Measurements from ENCODE around the gene GAB1.

The GAB1 gene

DNA sequence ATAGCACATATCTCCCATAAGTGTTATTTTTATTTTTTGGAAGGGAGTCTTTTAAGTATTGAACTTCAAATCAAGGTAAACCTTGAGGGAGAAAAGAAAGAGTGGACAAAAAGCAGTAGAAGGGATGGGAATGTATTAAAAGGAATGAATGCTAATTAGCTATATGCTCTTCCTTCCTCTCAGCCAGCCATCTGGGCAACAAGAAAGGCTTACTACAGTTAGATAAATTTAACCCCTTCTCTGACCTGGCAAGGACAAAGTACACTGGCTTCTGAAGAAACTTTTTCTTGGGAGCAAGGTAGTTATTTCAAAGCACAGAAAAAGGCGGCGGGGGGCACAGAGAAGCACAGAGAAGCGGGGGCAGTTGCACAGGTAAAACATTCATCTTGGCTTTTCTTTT lies 54.6 kb downstream of the GAB1 start:
- DNase-seq = no peak

DNA sequence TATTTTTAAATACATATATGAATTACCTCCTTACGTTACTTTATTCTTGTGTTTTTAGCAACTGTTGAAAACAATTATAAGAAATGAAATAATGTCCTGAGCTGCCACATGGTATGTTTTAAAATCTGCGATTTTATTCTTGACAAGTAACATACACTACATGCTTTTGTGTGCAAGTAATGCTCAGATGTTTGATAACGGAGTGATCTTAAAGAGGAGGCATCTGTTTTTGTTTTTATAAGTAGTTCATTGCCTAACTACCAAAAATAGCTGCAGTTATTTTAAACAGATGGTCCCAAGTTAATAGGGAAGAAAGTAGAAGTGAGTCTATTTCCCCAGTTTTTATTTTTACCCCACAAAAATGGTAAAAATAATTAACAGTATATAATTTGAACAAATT lies 55.2 kb downstream of the GAB1 start:
- DNase-seq = no peak

DNA sequence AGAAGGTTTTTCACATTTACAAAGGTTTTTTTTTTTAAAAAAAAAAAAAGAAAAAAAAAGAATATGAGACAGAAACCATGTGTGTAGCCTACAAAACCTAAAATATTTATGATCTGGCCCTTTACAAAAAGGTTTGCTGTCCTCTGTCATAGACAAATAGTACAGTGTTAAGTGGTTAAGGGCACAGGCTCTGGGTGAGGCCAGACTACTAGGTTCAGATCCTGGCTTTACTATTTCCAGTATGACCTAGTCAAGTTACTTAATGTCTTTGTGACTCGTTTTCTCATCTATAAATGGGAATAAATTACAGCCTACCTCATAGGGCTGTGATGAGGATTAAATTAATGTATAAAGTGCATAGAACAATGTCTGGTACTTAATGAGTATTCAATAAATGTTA lies 56.5 kb downstream of the GAB1 start:
- no peak for DNase-seq

DNA sequence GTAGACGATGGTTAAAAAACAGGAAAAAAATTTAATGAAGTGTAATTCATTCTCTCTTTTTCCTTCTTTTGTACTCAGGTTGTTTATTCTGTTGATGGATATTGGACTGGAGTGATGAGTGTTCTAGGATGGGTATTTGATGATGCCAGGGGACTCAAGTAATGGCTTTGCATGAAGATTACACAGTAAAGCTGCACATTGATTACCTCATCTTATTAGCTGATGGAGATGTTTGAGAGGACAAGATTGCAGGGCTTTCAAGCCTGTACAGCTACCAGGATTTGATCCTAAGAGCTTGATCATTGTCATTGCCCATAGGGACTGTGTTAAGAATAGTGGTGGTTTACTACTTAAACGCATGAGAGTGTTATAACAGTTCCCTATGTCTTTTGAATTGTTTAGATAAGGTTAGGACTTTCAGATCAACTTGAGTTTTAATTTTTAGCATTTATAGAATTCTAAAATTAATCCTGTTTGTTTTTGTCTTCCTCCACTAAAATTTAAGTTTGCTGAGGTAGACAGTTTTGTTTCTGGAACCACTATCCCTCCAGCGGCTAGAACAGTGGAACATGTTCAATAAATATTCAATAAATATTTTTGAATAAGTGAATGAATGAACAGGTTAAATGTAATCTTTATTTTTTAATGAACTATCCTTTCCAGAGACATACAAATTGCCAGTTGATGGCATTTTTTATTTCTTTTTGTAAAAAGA lies 58.2 kb downstream of the GAB1 start:
- no peak for DNase-seq

DNA sequence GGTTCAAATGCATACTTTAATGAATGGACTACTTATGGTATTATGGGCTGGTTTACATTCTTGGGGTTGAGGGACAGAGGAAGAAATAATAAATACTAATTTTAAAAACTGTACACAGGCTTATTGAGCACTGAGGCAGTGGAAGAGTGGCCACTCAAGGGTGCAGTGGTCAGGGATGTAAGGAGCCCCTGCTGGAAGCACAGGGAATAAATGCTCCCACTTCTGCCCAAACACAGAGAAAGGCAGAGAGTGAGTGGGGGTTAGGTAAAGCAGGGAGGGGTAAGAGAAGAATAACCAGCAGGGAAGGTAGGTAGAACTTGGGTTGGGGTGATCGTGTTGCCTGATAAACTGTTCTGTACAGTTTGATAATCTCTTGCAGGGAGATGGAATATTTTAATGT lies 60.0 kb downstream of the GAB1 start:
- no peak for DNase-seq

DNA sequence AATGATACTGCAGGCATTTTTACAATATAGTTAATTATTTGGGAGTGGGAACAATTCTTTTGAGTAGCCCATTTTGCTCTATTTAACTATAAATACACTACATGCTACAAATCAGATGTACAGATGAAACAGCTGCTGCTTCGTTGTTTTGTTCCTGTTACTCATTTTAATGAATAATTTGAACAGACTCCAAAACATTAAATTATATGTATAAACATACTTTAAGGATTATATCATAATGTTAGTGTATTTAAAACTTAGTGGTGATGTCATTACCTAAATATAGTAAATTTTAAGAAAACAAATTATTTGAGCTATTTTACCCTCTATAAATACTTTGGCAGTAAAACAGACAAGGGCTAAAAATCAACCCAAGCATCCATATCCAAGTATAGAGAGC lies 60.7 kb downstream of the GAB1 start:
- no peak for DNase-seq

DNA sequence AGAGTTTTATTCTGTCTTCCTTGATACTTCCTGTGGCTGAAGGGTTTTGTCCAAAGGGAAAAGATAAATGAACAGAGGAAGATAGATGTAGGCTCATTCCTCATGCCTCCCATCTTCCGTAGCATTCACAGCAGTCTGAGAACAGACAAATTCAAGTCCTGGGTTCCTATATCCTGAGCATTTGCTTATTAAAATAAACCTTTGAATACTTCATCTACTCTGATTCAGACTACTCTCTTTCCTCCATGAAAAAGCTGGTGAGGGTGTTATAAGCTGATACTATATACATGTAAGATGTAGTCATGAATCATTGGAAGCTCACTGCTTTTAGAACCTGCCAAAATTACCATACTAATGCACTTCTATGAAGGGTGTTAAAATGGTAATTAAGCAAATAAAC lies 61.2 kb downstream of the GAB1 start:
- DNase-seq = no peak

DNA sequence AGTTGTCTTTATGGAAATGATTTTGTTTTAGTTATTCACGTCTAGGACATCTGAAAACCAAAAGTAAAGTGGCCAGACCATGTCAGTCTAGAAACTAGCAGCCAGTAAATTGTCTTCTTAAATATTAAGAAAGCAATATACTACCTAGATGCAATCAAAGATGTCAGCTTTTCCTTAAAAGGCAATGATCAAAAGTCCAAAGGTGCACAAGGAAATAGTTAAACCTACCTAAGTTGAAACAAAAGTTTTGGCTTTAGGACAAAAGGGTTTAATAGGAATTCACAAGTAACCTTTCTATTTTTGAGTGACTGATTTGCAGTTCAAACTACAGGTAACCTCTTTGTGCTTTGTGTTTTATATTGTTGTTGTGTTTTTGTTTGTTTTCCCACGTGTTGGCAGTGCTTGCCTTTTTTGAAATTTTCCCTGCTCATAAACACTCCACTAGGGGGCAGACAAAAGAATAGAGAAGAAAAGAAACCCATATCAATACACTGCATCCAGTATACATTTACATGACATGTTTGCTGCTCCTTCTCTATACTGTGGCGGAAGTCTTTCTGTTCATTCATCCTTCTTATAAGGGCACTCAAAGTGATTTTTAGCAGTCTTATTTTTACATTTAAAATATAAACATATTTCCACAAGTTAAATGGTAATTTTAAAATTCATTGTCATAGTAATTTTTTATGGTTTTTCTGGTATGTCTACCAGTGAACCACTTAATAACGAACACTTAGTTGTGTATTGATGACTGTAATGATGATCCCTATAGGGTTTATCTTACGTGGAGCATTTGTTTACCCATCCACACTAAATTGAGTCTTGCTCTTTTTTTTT lies 62.7 kb downstream of the GAB1 start:
- DNase-seq = peak; percentile 23 to 37

DNA sequence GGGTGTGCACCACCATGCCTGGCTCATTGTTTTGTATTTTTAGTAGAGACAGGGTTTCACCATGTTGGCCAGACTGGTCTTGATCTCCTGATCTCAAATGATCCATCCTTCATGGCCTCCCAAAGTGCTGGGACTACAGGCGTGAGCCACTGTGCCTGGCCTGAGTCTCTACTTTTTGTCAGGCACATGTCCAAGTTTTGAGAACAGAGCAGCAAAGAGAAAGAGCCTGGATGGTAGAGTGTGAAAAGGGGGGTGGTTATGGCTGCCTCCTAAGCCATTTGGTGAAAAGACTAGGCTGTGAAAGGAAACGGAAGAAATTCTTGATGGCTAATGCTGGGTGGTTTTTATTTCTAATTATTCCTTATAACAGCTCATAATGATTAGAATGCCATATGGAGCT lies 63.4 kb downstream of the GAB1 start:
- DNase-seq = no peak

DNA sequence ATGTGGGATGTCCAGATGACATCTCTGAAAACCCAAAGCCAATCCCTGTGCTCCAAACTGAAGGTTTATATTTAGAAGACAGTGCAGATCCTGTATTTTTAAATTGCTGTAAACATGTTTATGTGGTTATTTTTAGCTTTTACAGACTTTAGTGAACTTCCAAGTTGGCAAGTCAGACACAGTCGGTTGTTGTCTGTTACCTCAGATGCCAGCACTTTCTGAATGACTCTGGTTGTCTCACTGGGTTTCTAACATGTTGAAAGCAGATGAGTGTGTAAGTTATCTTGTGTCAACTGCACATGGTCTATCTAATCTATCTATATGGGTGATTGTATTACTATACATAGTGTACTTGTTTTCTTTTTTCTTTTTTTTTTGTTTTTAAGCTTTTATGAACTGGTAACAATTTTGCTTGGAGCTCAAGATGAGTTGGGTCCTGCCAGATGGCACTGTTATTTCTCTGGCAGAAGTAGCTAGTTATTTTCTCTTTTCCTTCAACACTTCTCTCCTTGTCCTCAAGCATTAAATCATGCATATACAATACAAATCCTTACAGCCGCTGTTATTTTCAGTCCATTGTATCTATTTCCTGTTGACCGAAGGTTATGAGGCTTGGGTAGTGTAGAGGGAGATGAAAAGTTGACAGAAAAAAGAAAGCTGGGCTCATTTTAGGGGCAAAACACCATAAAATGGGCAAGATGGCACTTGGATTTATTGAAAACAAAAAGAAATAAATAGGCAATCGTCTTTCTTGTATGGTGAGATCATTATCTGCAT lies 66.3 kb downstream of the GAB1 start:
- no peak for DNase-seq

DNA sequence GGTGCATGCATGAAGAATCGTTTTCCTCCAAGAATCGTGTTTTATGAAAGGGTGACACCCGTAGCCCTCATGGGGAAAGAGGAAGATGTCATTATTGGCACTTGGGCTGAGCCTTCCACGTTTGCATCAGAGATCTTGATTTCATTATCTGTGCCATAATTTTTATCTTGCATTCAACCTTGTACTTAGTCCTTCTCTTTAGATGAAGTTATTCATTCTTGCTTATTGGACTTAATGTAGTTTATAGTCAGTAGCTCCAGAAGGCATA lies 66.8 kb downstream of the GAB1 start:
- no peak for DNase-seq

DNA sequence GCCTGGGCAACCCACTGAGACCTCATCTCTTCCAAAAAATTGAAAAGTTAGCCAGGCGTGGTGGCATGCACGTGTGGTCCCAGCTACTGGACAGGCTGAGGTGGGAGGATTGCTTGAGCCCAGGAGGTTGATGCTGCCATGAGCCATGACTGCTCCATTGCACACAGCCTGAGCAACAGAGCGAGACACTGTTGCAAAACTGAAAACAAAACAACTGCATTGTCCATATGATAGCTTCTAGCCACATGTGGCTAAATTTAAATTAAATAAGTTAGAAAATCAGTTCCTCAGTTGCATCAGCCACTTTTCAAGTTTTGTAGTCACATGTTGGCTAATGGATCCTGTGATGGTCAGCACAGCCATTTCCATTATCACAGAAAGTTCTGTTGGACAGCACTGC lies 67.9 kb downstream of the GAB1 start:
- no peak for DNase-seq

DNA sequence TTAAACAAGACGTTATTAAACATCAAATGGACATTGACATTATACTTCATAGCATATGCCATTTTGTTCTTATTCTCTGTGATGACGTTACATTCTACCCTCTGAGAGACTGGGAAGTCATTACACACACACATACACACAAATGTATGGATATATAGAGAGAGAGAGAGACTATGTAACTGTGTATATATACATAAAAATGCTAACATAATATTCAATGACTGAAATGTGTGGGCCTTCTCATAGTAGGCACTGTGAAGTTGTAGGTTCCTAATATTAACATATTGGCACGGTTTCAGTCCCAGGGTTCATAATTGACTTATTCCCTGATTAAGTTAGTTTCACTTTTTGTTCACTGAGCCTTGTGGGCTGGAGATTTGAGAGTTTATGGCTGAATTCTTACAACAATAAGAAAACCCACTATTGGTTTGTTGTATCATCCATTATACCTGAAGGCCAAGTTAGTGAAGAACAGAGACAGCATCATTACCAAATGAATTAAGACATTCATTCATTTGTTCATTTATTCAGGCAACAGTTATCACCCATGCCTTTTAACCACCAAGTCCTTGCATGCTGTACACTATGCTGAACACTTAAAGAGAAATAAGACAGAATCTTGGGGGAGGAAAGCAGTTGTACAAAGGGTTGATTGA lies 68.5 kb downstream of the GAB1 start:
- no peak for DNase-seq

DNA sequence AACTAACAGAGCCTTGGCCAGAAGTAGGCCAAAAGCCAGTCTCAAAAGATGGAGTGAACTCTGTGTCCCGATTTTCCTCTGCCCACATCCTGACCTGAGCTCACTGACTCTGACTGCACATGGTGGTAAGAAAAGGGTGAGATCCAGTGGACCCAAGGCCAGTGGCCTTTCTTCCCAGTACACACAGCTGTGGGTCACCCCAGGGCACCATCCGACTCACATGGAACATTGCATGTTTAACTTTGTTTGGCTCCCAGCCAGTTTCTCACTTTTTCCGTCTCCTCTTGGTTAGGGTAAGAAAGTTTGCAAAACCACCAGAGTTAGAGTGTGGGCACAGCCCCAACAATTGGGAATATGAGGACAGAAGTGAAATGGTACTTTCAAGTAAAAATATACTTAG lies 69.8 kb downstream of the GAB1 start:
- no peak for DNase-seq

DNA sequence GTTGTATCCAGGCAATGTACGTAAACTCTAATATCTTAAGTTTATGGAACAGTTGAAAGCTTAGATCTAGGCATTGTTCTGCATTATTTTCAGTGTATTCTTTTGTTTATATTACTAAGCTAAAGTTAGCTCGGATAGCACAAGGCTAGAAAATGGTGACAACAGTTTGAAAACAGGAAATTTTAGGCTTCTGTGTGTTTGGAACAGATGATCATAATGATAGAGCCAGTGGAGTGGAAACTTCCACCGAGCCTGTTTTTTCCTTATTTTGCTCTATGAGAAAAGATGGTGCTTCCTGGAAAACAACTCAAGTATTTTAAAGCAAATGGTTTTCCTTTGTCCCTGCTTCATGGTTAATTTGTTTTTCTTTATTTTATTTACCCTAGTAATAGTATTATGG lies 70.8 kb downstream of the GAB1 start:
- no peak for DNase-seq

DNA sequence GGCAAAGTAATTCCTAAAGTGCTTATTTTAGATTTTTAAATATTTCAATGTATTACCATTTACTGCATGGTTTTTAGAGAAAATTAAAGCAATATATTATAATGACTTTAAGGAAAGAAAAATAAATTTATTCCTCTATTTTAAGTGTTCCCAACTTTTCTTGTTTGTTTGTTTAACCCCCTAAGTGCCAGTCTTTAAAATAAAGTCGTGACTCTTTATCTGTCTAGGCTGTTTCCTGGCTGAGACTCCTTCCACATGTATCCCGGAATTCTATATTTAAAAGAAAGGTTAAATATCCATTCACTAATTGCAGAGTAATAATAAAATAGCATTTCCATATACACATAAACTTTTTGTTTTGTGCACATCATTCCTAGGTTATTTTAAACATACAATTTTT lies 71.2 kb downstream of the GAB1 start:
- no peak for DNase-seq

DNA sequence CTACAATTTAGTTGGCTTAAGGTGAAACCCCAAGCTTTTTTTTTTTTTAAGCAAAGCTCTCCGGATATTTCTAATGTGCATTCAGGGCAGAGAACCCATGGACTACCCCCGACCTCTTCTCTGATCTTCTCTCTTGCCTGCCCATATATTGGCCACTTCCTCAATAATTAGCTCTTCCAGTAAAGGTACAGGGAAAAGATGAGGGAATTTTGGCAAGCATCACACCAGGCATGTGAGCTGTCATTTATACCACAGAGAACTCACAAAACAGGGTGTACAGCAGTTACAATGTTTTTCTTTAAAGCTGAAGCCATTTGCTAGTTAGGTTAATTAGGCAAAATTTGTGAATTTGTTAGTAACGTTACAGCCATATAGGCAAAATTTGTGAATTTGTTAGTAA lies 73.3 kb downstream of the GAB1 start:
- no peak for DNase-seq

DNA sequence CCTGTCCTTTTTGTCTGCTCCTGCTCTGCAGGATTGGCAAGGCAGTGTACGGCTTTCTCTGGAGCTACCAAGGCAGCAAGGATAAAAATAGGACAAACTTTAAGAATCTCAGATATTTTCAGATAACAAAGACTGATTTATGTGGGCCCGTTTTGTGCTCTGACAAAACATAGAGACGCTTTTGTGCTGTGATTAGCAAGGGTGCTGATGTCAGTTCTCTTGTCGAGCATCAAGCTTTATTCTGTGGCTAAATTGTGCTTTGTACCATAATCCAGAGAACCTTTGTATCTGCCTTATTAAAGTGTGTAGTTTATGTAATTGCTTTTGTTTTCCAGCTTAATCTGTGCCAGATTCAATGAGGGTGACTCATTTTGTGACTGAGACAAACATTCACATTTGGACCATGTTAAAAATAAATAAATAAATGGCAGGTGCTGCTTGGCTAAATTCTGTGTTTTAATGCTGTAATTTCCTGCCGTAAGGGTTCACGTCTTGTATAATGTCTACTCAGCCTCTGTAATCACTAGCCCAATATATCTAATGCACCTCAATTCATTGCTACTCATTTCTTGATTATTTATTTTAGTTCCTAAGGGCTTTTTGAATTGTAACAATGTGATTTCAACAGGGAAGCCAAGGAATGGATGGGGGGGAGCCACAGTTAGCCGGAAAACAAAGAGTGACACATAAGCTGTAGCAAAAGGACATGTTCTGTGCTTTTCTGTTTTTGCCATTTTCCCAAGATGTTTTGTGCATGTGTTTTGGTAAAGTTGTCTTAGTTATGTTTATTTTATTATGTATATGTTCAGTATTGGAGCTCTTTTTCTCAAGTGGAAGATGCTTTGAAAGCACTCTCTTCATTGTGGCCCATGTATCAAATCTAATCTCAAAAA lies 75.1 kb downstream of the GAB1 start:
- no peak for DNase-seq

DNA sequence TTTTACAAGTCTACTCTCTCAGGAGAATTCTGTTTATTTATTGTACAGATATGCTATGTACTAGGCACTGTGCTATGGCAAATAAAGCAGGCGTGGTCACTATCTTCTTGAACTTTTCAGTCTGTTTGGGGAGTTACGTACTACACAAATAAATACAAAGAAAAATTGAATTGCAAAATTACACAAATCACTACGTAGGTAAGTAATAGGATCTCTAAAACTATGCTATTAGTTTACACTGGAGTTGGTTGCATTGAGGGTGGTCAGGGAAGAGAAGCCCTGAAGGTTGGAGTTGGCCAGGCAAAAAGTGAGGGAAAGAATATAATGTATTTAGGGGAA lies 75.7 kb downstream of the GAB1 start:
- DNase-seq = no peak

DNA sequence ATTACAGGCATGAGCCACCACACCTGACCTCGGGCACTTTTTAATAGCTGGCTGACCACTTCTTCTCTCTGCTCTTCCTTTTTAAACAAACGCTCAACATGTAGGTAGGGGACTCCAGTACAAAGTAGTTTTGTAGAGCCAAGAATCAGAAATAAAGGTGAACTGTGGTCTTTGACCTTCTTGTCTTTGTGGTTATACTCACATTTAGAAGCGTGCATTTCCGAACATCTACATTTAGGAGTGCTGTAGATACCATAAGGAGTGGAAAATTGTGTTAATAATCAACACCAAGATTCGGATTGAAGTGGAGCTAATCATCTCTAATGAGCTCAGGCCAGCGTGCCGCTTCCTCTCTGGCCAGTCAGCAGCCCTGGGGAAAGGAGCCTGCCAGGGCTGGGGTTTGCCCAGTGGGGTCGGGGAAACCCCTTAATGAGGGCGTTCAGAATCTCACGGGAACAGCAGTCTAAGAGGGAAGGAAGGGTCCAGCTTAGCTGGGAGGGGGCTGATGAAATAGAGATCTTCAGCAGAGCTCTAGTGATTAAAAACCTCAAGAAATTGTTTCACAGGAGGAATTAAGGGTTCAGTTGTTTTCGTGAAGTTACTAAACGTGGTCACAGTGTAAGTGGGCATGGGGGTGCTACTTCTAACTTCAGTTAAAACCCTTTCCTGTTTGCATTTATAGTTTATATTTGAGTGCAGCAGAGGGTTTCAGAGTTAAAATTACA lies 81.2 kb downstream of the GAB1 start:
- DNase-seq = no peak

DNA sequence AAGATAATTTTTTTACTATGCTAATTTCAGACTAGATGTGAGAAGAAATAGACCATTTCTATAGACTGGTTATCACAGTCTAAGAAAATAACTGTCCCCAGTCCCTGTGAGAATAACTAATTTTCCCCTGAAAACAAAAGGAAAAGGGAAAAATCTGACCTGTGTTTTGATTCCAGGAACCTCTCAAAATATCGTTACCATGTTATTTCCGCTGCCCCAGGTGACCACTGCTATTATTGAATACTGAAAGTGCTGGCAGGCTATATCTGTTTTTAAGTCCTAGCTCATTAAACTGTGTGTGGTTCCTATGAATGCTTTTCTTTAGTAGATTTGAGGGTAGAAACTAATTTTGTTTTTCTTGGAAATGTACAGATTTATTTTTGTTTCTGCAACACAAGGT lies 83.6 kb downstream of the GAB1 start:
- no peak for DNase-seq

DNA sequence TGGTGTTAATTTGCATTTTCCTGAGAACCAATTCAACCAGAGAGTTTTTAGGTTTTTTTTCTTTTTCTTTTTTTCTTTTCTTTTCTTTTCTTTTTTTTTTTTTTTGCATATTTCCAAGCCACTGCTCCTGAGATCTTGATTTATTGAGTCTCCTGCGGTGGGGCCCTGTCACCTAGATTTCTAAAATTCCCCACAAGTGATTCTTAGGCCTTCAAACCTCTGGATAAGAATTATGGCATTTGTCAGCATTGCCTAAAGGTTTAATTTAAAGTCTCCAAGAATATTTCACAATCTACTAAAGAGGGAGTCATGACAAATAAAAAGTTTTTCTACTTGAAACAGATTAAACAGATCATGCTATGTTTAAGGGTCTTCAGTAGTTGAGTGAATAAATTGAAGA lies 84.9 kb downstream of the GAB1 start:
- DNase-seq = no peak
